H1 (cell line): Measurements from ENCODE around the gene RCSD1. TPM values are rescaled to one million over a fixed set of nuclear protein-coding genes. Genes with fewer than 3 reads are reported as not detected.

ENCODE experiments used
- CTCF ChIA-PET: fragments of 300-600 bp; sonication (Branson Sonifier 250); formaldehyde crosslinking; loops from one replicate; lab custom pipeline; 2021; ENCODE audit not compliant: partially characterized antibody; lab: Charles Lee
- POLR2A ChIA-PET: fragments of 300-600 bp; sonication (Branson Sonifier 250); formaldehyde crosslinking; loops from one replicate; lab custom pipeline; 2021; ENCODE audit warnings: inconsistent platforms; ENCODE audit not compliant: partially characterized antibody; lab: Charles Lee
- DNase-seq, 2 experiments: peaks; one replicate each; pipeline versions ENCODE4 v3.0.0 to v3.0.0-alpha.2; 2010 to 2022; ENCODE audit warnings: low spot score in 2 of 2, low read depth in 1 of 2, mixed read lengths in 1 of 2
- FAIRE-seq: peaks from 2 replicates; lab custom pipeline; 2011; peaks lifted over from hg19 to GRCh38; lab: Jason Lieb, UNC
- H2AFZ ChIP-seq: 2 replicates; pipeline ENCODE4 v1.8.1; 2012; ENCODE audit warnings: low read length, inconsistent platforms
- H2AK5ac ChIP-seq: 2 replicates; pipeline ENCODE4 v1.6.1; 2013; ENCODE audit warnings: low read depth, low read length
- H2BK120ac ChIP-seq: replicated peaks from 2 replicates; pipeline ENCODE3; 2013; ENCODE audit warnings: low read depth, low read length, inconsistent platforms
- H2BK12ac ChIP-seq: 2 replicates; pipeline ENCODE4 v1.6.1; 2013; ENCODE audit warnings: low read depth, low read length
- H2BK15ac ChIP-seq: 2 replicates; pipeline ENCODE4 v1.6.1; 2013; ENCODE audit warnings: low read length
- H2BK20ac ChIP-seq: 2 replicates; pipeline ENCODE4 v1.6.1; 2013; ENCODE audit warnings: low read length
- H2BK5ac ChIP-seq: 2 replicates; pipeline ENCODE4 v1.6.1; 2013; ENCODE audit warnings: low read depth, low read length
- H3K14ac ChIP-seq: 2 replicates; pipeline ENCODE4 v1.6.1; 2013; ENCODE audit warnings: inconsistent platforms; ENCODE audit not compliant: insufficient read length
- H3K18ac ChIP-seq: 2 replicates; pipeline ENCODE4 v1.6.1; 2013; ENCODE audit warnings: low read length; ENCODE audit errors: extremely low read depth
- H3K23ac ChIP-seq: 2 replicates; pipeline ENCODE4 v1.6.1; 2013; ENCODE audit warnings: inconsistent platforms; ENCODE audit not compliant: insufficient read length
- H3K23me2 ChIP-seq: 2 replicates; pipeline ENCODE4 v1.6.1; 2013; ENCODE audit warnings: low read depth, low read length
- H3K27ac ChIP-seq: 2 replicates; pipeline ENCODE4 v1.6.1; 2011; ENCODE audit warnings: low read depth, low read length, inconsistent platforms
- H3K27me3 ChIP-seq, 4 experiments: replicated peaks in 1 of 4; 1 replicate in 1 of 4; 2 replicates in 3 of 4; pipeline versions ENCODE4 v1.6.1 to v1.8.1; 2011 to 2013; ENCODE audit warnings: low read length in 3 of 4, mild to moderate bottlenecking in 3 of 4, inconsistent platforms in 2 of 4, mixed read lengths in 2 of 4, moderate library complexity in 1 of 4; ENCODE audit not compliant: control insufficient read depth in 3 of 4, insufficient read depth in 3 of 4; ENCODE audit errors: extremely low read depth in 1 of 4
- H3K36me3 ChIP-seq, 4 experiments: 2 replicates each; pipeline versions ENCODE4 v1.6.1 to v1.8.1; 2011 to 2013; ENCODE audit warnings: mild to moderate bottlenecking in 4 of 4, low read length in 3 of 4, moderate library complexity in 2 of 4, control low read depth in 1 of 4, inconsistent platforms in 1 of 4; ENCODE audit not compliant: insufficient read depth in 4 of 4, control insufficient read depth in 2 of 4
- H3K4ac ChIP-seq: replicated peaks from 2 replicates; pipeline ENCODE3; 2013; ENCODE audit warnings: low read length, low read depth, mixed read lengths, inconsistent platforms; ENCODE audit not compliant: insufficient read length
- H3K4me1 ChIP-seq, 4 experiments: replicated peaks in 1 of 4; 1 replicate in 1 of 4; 2 replicates in 3 of 4; pipeline versions ENCODE4 v1.6.1 to v1.8.1; 2011 to 2013; ENCODE audit warnings: low read length in 3 of 4, inconsistent platforms in 2 of 4, mixed read lengths in 1 of 4; ENCODE audit not compliant: insufficient read depth in 4 of 4, control insufficient read depth in 3 of 4
- H3K4me2 ChIP-seq, 2 experiments: 2 replicates each; pipeline versions ENCODE4 v1.6.1 to v1.8.1; 2011 to 2013; ENCODE audit warnings: low read depth in 2 of 2, low read length in 2 of 2, control low read depth in 1 of 2, inconsistent platforms in 1 of 2, mild to moderate bottlenecking in 1 of 2; ENCODE audit not compliant: insufficient read depth in 1 of 2
- H3K4me3 ChIP-seq, 4 experiments: fragments of 200-600, 300-600 bp in 1 of 4; sonication (generic), shearing (Covaris generic), sonication (Bioruptor Twin) in 1 of 4; 2 replicates each; pipeline versions ENCODE4 v1.5.1 to v1.8.1; 2011 to 2016; ENCODE audit warnings: low read length in 4 of 4, low read depth in 3 of 4, control low read depth in 2 of 4, inconsistent platforms in 2 of 4, mild to moderate bottlenecking in 2 of 4, mixed read lengths in 1 of 4, moderate library complexity in 1 of 4; ENCODE audit not compliant: insufficient read depth in 2 of 4; ENCODE audit errors: extremely low read depth in 1 of 4
- H3K56ac ChIP-seq: replicated peaks from 2 replicates; pipeline ENCODE3; 2013; ENCODE audit warnings: low read depth, mild to moderate bottlenecking, mixed read lengths, low read length, inconsistent platforms; ENCODE audit not compliant: insufficient read length
- H3K79me1 ChIP-seq: 2 replicates; pipeline ENCODE4 v1.6.1; 2013; ENCODE audit warnings: low read depth, low read length, control low read depth
- H3K79me2 ChIP-seq, 2 experiments: 2 replicates each; pipeline versions ENCODE4 v1.6.1 to v1.8.1; 2012 to 2013; ENCODE audit warnings: low read length in 2 of 2, mild to moderate bottlenecking in 2 of 2, inconsistent platforms in 1 of 2; ENCODE audit not compliant: insufficient read depth in 2 of 2, control insufficient read depth in 1 of 2
- H3K9ac ChIP-seq, 4 experiments: replicated peaks in 1 of 4; 1 replicate in 1 of 4; 2 replicates in 3 of 4; pipeline versions ENCODE4 v1.6.1 to v1.8.1; 2011 to 2013; ENCODE audit warnings: low read depth in 3 of 4, low read length in 3 of 4, control low read depth in 2 of 4, mild to moderate bottlenecking in 2 of 4, moderate library complexity in 2 of 4, inconsistent platforms in 1 of 4; ENCODE audit errors: extremely low read depth in 1 of 4
- H3K9me3 ChIP-seq, 2 experiments: 2 replicates each; pipeline versions ENCODE4 v1.6.1 to v1.8.1; 2012 to 2013; ENCODE audit warnings: mild to moderate bottlenecking in 2 of 2, moderate library complexity in 2 of 2, control low read depth in 1 of 2, inconsistent platforms in 1 of 2, low read depth in 1 of 2, low read length in 1 of 2, mixed read lengths in 1 of 2; ENCODE audit not compliant: insufficient read depth in 2 of 2
- H4K20me1 ChIP-seq, 2 experiments: replicated peaks in 1 of 2; 2 replicates each; pipeline versions ENCODE3 to v1.8.1; 2011 to 2013; ENCODE audit warnings: inconsistent platforms in 2 of 2, low read length in 2 of 2, mild to moderate bottlenecking in 1 of 2; ENCODE audit not compliant: insufficient read depth in 2 of 2, control insufficient read depth in 1 of 2
- H4K5ac ChIP-seq: 2 replicates; pipeline ENCODE4 v1.6.1; 2013; ENCODE audit warnings: low read length, low read depth, mixed read lengths, inconsistent platforms; ENCODE audit not compliant: insufficient read length
- H4K8ac ChIP-seq: 2 replicates; pipeline ENCODE4 v1.8.0; 2013; ENCODE audit warnings: mild to moderate bottlenecking, moderate library complexity, low read length, inconsistent platforms; ENCODE audit not compliant: insufficient read depth; ENCODE audit errors: extremely low read depth
- H4K91ac ChIP-seq: replicated peaks from 2 replicates; pipeline ENCODE3; 2013; ENCODE audit warnings: low read length, mixed read lengths, inconsistent platforms; ENCODE audit not compliant: insufficient read length
- GABPA ChIP-seq: IDR thresholded peaks from 2 replicates; pipeline ENCODE4 v1.6.1; 2011; ENCODE audit warnings: mild to moderate bottlenecking, low read length, moderate library complexity, borderline replicate concordance; ENCODE audit not compliant: insufficient read depth
- PHF8 ChIP-seq: fragments of 200-600 bp; sonication (generic); conservative IDR thresholded peaks from 2 replicates; pipeline ENCODE4 v1.7.1; 2012; ENCODE audit warnings: low read depth, mild to moderate bottlenecking, inconsistent platforms, low read length, moderate library complexity
- POLR2A ChIP-seq, 2 experiments: IDR thresholded peaks; 1 replicate in 1 of 2; 2 replicates in 1 of 2; pipeline ENCODE4 v1.6.1; 2011; ENCODE audit warnings: low read depth in 2 of 2, low read length in 2 of 2, mild to moderate bottlenecking in 2 of 2; ENCODE audit errors: control extremely low read depth in 1 of 2
- RAD21 ChIP-seq, 2 experiments: IDR thresholded peaks in 1 of 2; conservative IDR thresholded peaks in 1 of 2; 2 replicates each; pipeline ENCODE4 v1.6.1; 2011; ENCODE audit warnings: low read depth in 2 of 2, low read length in 2 of 2, improper control_type of control experiment in 1 of 2, inconsistent platforms in 1 of 2, mild to moderate bottlenecking in 1 of 2, moderate library complexity in 1 of 2
- RBBP5 ChIP-seq: IDR thresholded peaks from 2 replicates; pipeline ENCODE4 v1.7.1; 2012; ENCODE audit warnings: low read depth, mild to moderate bottlenecking, inconsistent platforms, low read length, moderate library complexity, borderline replicate concordance
- WGBS, 2 experiments: shearing (Covaris generic) in 1 of 2; methylation state at CpG; one replicate each; pipeline versions ENCODE4 v1.1.6 to v1.1.7; 2013 to 2015; ENCODE audit warnings: low lambda C conversion rate in 2 of 2, mixed read lengths in 2 of 2, inconsistent platforms in 1 of 2, low coverage in 1 of 2, missing lambda C conversion rate in 1 of 2; ENCODE audit not compliant: insufficient replicate concordance in 2 of 2, insufficient coverage in 1 of 2, insufficient read length in 1 of 2; ENCODE audit errors: extremely low coverage in 1 of 2, missing lambda C conversion rate in 1 of 2; 5-methylcytosine and 5-hydroxymethylcytosine counted together
- polyA plus RNA-seq, 7 experiments: library from polyadenylated mRNA; depleted of rRNA in 3 of 7; stranded (reverse) in 5 of 7; unstranded in 2 of 7; fragments of >200 nt in 5 of 7; fragments of 200-250 nt in 2 of 7; gene quantifications; 1 replicate in 5 of 7; 2 replicates in 1 of 7; 4 replicates in 1 of 7; pipeline versions ENCODE4 v1.2.1 to v1.2.3, GENCODE V29; 2011 to 2013; ENCODE audit warnings: missing spikeins in 2 of 7, mixed read lengths in 2 of 7
- total RNA-seq: library from RNA; stranded (reverse); fragmentation: NEBNext Ultra II Directional; extraction: Animal tissue kit (Norgen Biotek cat#: 25700); gene quantifications from 2 replicates; pipeline ENCODE4 v1.2.1, GENCODE V29; 2021
- TF ChIP-seq, protein P1 (sequence below), 3 experiments: IDR thresholded peaks; 1 replicate in 2 of 3; 2 replicates in 1 of 3; pipeline versions ENCODE4 v1.5.1 to v1.6.1; 2011; ENCODE audit warnings: low read length in 3 of 3, mild to moderate bottlenecking in 3 of 3, inconsistent platforms in 2 of 3, low read depth in 1 of 3, moderate library complexity in 1 of 3; ENCODE audit not compliant: insufficient read depth in 1 of 3; ENCODE audit errors: control extremely low read depth in 1 of 3

The RCSD1 gene
- total and polyA plus RNA-seq, 2 of the 8 experiments (the other 6 are each of a cell fraction or from before 2014, with no cell fraction given) = 0.47 to 0.69 TPM

DNA sequence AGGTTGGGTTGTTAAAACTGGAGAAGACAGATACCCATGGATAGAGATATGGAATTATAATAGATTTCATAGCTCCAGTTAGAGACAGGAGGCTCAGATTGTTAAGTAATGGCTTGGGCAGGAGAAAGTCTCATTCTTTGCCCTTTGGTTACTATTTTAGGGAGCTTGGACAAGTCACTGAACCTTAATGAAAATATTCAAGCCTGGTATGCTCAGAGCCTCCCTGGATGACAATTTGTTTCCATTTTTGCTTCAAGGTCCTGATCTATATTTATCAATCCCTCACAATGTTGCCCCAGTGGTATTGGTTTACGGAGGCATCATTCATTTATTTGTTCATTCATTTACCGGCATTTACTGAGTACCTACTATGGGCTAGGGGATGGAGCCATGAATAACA is 37.5 kb downstream of the RCSD1 start:
- H3K27ac ChIP-seq = no peak overlapping the region
- no peak overlapping the region for H3K4me3 ChIP-seq
- no peaks in the 10 kb centered on the region for H4K20me1 ChIP-seq
- no peak overlapping the region for H2BK5ac ChIP-seq
- no peaks in the 10 kb centered on the region for H3K79me2 ChIP-seq
- no peak overlapping the region for H3K23ac ChIP-seq
- ChIA-PET CTCF (interaction anchor here (0.6 to 2.7 kb wide), 3 partner anchors 8 to 493 kb away, joined by 3 to 10 read pairs (median 7); no protein-coding TSS in a partner anchor), POLR2A (no interaction called here)
- no peak overlapping the region for H4K8ac ChIP-seq
- H3K23me2 ChIP-seq = no peaks in the 10 kb centered on the region; the same call in 1 of the 2 replicates
- no peaks in the 10 kb centered on the region for H3K9me3 ChIP-seq
- no peak overlapping the region for H2BK15ac ChIP-seq
- H3K9ac ChIP-seq = no peak overlapping the region
- WGBS, 2 experiments = 93% methylated on average over 2 of the region's 2 CpGs; no CpG with 5 or more reads in 1 of the 2 experiments
- no peak overlapping the region for H2AFZ ChIP-seq
- no peak overlapping the region for H3K18ac ChIP-seq
- H3K56ac ChIP-seq = no peak overlapping the region
- no peak overlapping the region for H2BK20ac ChIP-seq
- no peak overlapping the region for H2BK120ac ChIP-seq
- no peak overlapping the region for H2BK12ac ChIP-seq
- H3K27me3 ChIP-seq = 0 out of 7 replicates have a peak, but pooled peaks cover 0 to 3% (median 0%) of the 10 kb centered on the region in 4 experiments
- no peak overlapping the region for H4K91ac ChIP-seq
- FAIRE-seq (no peak), DNase-seq (no peak)
- H3K4ac ChIP-seq = no peak overlapping the region
- H4K5ac ChIP-seq = no peak overlapping the region
- no peak overlapping the region for H2AK5ac ChIP-seq
- H3K36me3 ChIP-seq = no peaks in the 10 kb centered on the region
- no peaks in the 10 kb centered on the region for H3K79me1 ChIP-seq
- peaks cover 0 to 4% (median 0%) of the 10 kb centered on the region in 4 experiments; a peak in 1 of 7 replicates for H3K4me1 ChIP-seq
- no peak overlapping the region for H3K4me2 ChIP-seq
- no peak overlapping the region for H3K14ac ChIP-seq
- TF ChIP-seq RAD21 (IDR thresholded peaks at IDR 0.05 in 1 of 2, conservative IDR thresholded peaks at IDR 0.05 in 1 of 2; ENCODE audit: low read depth in 2 of 2, low read length in 2 of 2) (no peak), POLR2A (IDR thresholded peaks at IDR 0.05; ENCODE audit: control extremely low read depth in 1 of 2, low read depth in 2 of 2, low read length in 2 of 2) (no peak), RBBP5 (no peak), PHF8 (no peak), GABPA (no peak)
- TF ChIP-seq, protein P1, sequence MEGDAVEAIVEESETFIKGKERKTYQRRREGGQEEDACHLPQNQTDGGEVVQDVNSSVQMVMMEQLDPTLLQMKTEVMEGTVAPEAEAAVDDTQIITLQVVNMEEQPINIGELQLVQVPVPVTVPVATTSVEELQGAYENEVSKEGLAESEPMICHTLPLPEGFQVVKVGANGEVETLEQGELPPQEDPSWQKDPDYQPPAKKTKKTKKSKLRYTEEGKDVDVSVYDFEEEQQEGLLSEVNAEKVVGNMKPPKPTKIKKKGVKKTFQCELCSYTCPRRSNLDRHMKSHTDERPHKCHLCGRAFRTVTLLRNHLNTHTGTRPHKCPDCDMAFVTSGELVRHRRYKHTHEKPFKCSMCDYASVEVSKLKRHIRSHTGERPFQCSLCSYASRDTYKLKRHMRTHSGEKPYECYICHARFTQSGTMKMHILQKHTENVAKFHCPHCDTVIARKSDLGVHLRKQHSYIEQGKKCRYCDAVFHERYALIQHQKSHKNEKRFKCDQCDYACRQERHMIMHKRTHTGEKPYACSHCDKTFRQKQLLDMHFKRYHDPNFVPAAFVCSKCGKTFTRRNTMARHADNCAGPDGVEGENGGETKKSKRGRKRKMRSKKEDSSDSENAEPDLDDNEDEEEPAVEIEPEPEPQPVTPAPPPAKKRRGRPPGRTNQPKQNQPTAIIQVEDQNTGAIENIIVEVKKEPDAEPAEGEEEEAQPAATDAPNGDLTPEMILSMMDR (IDR thresholded peaks at IDR 0.05; ENCODE audit: control extremely low read depth in 1 of 3, insufficient read depth in 1 of 3, low read depth in 1 of 3, low read length in 3 of 3) = no peak
